Prostate gland (tissue), 2 donors: ENCODE data around the gene CTDSP1. TPM values are rescaled to one million over a fixed set of nuclear protein-coding genes. Genes with fewer than 3 reads are reported as not detected.
A peak's percentile ranks its signal among the peaks of the same experiment; 100 is the strongest.

ENCODE experiments used
- DNase-seq: peaks from one replicate; pipeline ENCODE4 v3.0.0-alpha.2; 2019; ENCODE audit warnings: low spot score
- H3K27ac ChIP-seq, 2 donors: fragments of 200-600 bp; sonication (generic); 2 replicates each; pipeline ENCODE4 v1.5.1; 2017 to 2019
- H3K27me3 ChIP-seq: fragments of 200-600 bp; sonication (generic); replicated peaks from 2 replicates; pipeline ENCODE4 v1.5.1; 2019; ENCODE audit not compliant: insufficient read depth
- H3K36me3 ChIP-seq, 2 donors: fragments of 200-600 bp; sonication (generic); 1 replicate in 1 of 2; 2 replicates in 1 of 2; pipeline versions ENCODE4 v1.5.1 to v1.8.1; 2017 to 2019
- H3K4me1 ChIP-seq: fragments of 200-600 bp; sonication (generic); replicated peaks from 2 replicates; pipeline ENCODE4 v1.5.1; 2019
- H3K4me3 ChIP-seq, 2 donors: fragments of 200-600 bp; sonication (generic); 2 replicates each; pipeline ENCODE4 v1.5.1; 2017 to 2019
- H3K9me3 ChIP-seq: fragments of 200-600 bp; sonication (generic); 2 replicates; pipeline ENCODE4 v1.5.1; 2017
- CTCF ChIP-seq, 4 experiments: fragments of 200-600 bp in 2 of 4; fragments of 450-650 bp in 2 of 4; sonication (generic) in 2 of 4; IDR thresholded peaks; 1 replicate in 3 of 4; 2 replicates in 1 of 4; pipeline ENCODE4 v1.5.1; 2016 to 2019; ENCODE audit warnings: antibody characterized with exemption in 4 of 4, mild to moderate bottlenecking in 2 of 4, moderate library complexity in 2 of 4
- POLR2A ChIP-seq: fragments of 450-650 bp; IDR thresholded peaks from one replicate; pipeline ENCODE4 v1.6.1; 2016; ENCODE audit warnings: antibody characterized with exemption, mild to moderate bottlenecking
- POLR2AphosphoS5 ChIP-seq: sonication (generic); formaldehyde crosslinking; IDR thresholded peaks from one replicate; pipeline ENCODE4 v1.6.1; 2017; ENCODE audit warnings: antibody characterized with exemption
- WGBS: methylation state at CpG from one replicate; pipeline ENCODE4 v1.1.5; 2018; 5-methylcytosine and 5-hydroxymethylcytosine counted together
- intact Hi-C: fragments of 100-400 bp; cut with DNase I; formaldehyde crosslinking; loops from one replicate; pipeline ENCODE4 v1.14.2; 2022
- total RNA-seq, 2 donors: library from RNA; depleted of rRNA; stranded (reverse); fragments of >200 nt; gene quantifications; one replicate each; pipeline ENCODE4 v1.1.0, GENCODE V29; 2016

Gene CTDSP1
- total RNA-seq, 2 donors from 2014 or later, result 145 to 180 TPM

DNA sequence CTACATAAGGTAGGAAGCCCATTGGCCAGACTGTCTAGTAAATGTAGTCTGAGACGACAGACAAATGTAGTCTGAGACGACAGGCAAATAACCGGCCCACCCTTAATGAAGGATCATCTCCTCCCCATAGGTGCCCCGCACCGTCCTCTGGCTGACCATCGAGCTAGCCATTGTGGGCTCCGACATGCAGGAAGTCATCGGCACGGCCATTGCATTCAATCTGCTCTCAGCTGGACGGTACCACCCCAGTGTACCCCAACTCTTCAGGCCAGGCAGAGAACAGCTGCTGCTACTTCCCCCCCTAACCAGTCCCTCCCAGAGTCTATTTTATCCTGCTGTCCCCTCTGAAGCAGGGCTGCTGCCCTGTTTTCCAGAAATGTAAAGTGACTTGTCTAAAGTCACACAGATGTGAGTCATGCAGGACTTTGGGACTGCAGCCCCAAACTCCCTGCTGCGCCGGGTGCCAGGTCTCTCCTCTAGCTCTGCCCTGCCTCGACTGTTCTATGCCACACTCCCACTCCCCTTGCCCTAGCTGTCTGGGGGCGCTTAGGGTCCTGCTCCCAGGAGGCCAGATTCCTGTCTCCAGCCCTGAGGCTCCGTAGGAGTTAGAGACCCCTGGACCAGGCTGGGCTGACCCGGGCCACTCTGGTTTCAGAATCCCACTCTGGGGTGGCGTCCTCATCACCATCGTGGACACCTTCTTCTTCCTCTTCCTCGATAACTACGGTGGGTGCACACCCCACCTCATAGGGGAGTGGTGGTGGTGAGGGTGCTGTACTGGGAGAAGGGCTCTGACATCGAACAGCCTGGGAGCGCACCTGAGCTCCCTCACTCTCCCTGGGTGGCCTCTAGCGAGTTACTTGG, 12.9 kb upstream of the CTDSP1 start:
- no peak overlapping the region for H3K4me3 ChIP-seq
- no peak overlapping the region for H3K27ac ChIP-seq
- H3K36me3 ChIP-seq, result no peaks in the 10 kb centered on the region
- DNase-seq, result no peak
- WGBS, result 78% methylated on average over 23 of the region's 23 CpGs
- H3K27me3 ChIP-seq, result no peaks in the 10 kb centered on the region
- no peaks in the 10 kb centered on the region for H3K9me3 ChIP-seq
- TF ChIP-seq POLR2AphosphoS5 (no peak), CTCF (IDR thresholded peaks at IDR 0.05) (no peak), POLR2A (no peak)
- H3K4me1 ChIP-seq, result no peaks in the 10 kb centered on the region
- intact Hi-C loops, result no loop called here

GRCh38 chr2:218387369-218388194, 12.1 kb upstream of the CTDSP1 start:
- 17% methylated on average over 38 of the region's 38 CpGs for WGBS
- no peak for TF ChIP-seq POLR2AphosphoS5
- TF ChIP-seq CTCF (IDR thresholded peaks at IDR 0.05), result no peak
- TF ChIP-seq POLR2A, result no peak
- Histone ChIP-seq H3K9me3 (no peaks in the 10 kb centered on the region), H3K27ac (no peak overlapping the region), H3K27me3 (no peaks in the 10 kb centered on the region), H3K4me3 (peak overlapping the region; percentile 16 to 22), H3K4me1 (no peaks in the 10 kb centered on the region), H3K36me3 (no peaks in the 10 kb centered on the region)
- DNase-seq, result no peak
- intact Hi-C loops, result no loop called here

DNA sequence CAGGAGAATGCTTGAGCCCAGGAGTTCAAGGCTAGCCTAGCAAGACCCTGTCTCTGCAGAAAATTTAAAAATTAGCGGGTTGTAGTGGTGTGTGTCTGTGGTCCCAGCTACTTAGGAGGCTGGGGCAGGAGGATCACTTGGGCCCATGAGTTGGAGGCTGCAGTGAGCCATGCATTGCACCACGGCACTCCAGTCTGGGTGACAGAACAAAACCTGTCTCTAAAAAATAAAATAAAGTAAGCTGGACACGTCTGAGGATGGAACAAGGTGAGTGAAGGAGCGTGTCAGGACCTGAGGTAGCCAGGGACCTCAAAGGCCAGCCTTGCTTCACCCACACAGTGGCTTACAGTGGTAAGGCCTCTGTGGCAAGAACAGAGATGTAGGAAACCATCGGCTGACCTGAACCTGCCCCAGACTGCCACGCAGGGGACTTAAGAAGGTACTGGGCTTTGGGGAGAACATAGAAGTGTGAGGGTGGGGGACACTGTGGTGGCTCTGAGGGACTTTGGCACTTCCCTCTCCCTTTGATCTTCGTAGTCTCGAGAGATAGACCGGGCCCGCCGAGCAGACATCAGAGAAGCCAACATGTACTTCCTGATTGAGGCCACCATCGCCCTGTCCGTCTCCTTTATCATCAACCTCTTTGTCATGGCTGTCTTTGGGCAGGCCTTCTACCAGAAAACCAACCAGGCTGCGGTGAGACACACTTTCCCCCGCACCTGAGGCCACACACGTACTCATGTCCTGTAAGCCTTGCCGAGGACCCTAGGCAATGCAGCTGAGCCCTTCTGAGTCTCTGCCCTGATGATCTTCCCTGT, 10.1 kb upstream of the CTDSP1 start:
- no peaks in the 10 kb centered on the region for H3K9me3 ChIP-seq
- H3K27me3 ChIP-seq, result no peaks in the 10 kb centered on the region
- no peak overlapping the region for H3K4me3 ChIP-seq
- 93% methylated on average over 17 of the region's 17 CpGs for WGBS
- intact Hi-C loops, result no loop called here
- no peak overlapping the region for H3K27ac ChIP-seq
- no peak for DNase-seq
- H3K36me3 ChIP-seq, result no peaks in the 10 kb centered on the region
- no peak for TF ChIP-seq POLR2A
- TF ChIP-seq POLR2AphosphoS5, result no peak
- TF ChIP-seq CTCF (IDR thresholded peaks at IDR 0.05), result no peak
- H3K4me1 ChIP-seq, result no peaks in the 10 kb centered on the region

GRCh38 chr2:218391202-218391601, 8.5 kb upstream of the CTDSP1 start:
- no peak overlapping the region for H3K27ac ChIP-seq
- no peaks in the 10 kb centered on the region for H3K4me1 ChIP-seq
- no peak overlapping the region for H3K4me3 ChIP-seq
- no peaks in the 10 kb centered on the region for H3K27me3 ChIP-seq
- intact Hi-C loops, result no loop called here
- 96% methylated on average over 19 of the region's 23 CpGs for WGBS
- DNase-seq, result no peak
- no peak for TF ChIP-seq POLR2A
- no peak for TF ChIP-seq POLR2AphosphoS5
- TF ChIP-seq CTCF (IDR thresholded peaks at IDR 0.05), result no peak
- no peaks in the 10 kb centered on the region for H3K9me3 ChIP-seq
- no peaks in the 10 kb centered on the region for H3K36me3 ChIP-seq
